RPMI7951 (cell line): ENCODE measurements around the gene MEAK7. TPM values are rescaled to one million over a fixed set of nuclear protein-coding genes. Genes with fewer than 3 reads are reported as not detected.

Source experiments
- DNase-seq: peaks from one replicate; pipeline ENCODE4 v3.0.0-alpha.2; 2012; ENCODE audit warnings: low read depth
- total RNA-seq: library from RNA; depleted of rRNA; stranded (reverse); fragments of >200 nt; shearing (Covaris generic); gene quantifications from 2 replicates; pipeline ENCODE4 v1.2.3, GENCODE V29; 2014; rRNA removed

The MEAK7 gene
- total RNA-seq, 1 experiment from 2014 or later = 17.4 TPM

DNA sequence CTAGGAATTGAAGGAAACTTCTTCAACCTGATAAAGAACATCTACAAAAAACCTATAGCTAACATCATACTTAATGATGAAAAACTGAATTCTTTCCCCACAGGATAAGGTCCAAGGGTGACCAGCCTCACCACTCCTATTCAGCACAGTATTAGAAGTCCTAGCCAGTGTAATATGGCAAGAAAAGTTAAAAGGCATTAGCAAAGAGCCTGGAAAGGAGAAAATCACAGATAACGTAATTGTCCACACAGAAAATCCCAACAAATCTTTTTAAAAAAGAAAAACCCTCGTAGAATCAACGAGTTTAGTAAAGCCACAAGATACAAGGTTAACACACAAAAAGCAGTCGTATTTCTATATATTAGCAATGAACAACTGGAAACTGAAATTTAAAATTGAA, 37.8 kb downstream of the MEAK7 start:
- no peak for DNase-seq

DNA sequence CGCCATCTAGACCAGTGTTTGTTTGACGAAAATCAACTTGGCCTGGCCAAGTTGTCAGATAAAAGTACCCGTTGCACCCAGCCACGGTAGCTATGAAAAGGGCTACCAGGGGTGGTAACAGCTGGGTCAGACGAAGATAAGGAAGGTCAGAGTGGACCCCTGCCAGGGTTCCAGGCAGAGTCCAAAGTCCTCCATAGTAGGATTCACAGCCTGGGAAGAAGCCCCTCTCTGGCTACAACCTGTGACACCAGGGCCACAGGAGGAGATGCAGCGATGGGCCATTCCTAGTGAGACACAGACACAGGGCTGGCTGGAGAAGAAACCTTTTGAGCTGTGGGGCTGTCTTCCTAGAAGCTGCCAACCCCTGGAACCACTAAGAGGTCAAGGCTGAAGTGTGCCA, 39.3 kb downstream of the MEAK7 start:
- DNase-seq = no peak

DNA sequence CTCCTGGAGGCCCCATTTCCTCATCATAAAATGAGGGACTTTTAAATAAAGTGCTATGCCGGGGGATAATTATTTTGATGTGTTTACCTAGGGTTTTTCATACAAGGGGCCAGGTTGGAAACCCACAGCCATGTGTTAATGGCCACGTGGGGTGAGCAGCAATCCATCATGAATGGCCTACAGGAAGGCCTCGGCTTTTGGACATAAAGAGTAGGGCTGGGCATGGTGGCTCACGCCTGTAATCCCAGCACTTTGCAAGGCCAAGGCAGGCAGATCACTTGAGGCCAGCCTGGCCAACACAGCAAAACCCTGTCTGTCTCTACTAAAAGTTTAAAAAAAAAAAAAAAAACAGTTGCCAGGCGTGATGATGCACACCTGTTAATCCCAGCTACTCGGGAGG, 40.3 kb downstream of the MEAK7 start:
- no peak for DNase-seq

DNA sequence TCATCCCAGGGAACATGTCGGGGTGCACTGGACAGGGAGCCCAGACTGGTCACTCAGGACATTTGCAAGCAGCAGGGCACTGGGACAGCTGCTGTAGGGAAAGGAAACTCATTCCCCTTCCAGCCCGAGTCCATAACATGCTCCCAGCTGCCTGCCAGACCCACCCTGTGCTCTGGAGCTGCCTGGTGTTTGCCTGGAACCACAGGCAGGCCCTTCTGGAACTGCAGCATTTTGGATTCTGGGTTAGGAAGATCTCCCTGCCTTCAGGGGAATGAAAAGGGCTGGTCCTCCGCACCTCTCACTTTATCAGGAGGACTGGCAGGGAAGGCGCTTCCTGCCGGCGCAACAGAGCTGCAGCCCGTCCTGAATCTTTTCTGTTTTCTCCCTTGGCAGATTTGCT, 41.2 kb downstream of the MEAK7 start:
- no peak for DNase-seq

DNA sequence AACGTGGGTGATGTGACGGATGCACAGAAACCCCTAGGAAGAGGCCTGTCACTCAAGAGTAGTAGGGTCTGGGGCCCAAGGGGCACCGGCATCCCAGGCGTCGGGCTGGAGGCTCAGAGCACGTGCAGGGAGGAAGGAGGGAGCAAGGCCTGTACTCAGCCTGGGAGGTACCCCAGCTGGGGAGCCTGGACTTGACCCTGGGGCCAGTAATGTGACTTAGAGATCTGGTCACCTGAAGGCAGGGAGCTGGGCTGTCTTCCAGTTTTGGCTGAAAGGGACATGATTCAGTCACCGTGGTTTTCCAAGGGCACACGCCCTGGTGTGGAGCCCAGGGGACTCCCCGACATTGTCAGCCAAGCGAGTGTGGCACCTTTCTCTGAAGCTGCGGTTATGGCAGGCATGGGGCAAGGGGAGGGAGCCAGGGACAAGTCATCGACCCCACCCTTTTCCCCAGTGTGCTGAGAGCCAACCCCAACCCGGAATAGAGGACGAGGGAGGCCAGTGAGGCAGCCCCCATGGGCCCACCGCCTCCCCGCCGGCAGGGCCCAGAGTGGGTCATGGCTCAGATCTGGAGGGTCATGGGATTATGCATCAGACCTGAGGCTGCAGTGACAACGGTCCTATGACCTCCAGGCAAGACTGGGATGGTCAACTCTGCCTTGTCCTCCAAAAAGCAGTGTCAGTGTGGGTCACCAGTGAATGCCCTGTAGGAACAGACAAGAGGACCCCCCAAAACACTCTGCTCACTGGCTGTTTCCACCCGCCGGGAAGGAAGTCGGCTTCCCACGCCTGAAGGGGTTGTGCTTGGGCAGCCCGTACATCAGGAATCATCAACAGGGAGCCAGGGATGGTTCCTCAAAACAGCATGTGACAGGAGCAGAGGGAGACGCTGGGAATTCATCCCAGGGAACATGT, 41.9 kb downstream of the MEAK7 start:
- peak; percentile 33 for DNase-seq

DNA sequence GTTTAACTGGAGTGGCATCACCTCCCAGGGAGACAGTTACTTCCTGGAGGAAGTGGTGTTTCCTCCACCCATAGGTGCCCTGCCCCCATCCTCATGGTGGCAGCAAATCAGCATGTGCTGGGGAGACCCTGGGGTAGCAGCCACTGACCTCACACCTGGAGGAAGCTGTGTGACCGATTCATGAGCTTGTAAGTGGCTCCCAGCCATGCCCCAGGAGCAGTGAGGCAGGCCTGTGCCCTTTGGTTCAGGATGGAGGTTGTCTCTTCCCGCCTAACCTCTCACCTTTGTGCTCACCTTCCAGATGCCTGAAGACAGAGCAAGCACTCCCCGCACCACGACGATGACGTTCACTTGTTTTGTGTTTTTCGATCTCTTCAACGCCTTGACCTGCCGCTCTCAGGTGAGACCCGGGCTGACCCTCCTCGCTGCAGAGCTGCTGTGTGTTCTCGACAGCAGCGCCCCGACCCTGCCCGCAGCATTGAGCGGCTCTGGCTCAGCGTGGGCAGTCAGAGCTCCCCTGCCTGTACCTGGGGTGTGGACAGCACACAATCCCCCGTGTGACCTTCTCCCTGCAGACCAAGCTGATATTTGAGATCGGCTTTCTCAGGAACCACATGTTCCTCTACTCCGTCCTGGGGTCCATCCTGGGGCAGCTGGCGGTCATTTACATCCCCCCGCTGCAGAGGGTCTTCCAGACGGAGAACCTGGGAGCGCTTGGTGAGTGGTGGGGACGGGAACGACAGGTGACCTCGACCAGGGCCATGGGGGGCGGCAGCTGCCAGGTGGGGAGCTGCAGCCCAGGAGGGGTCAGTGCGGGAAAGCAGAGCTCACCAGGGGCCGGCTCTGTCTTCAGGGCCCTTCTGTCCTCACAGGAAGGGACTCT, 42.8 kb downstream of the MEAK7 start:
- no peak for DNase-seq

DNA sequence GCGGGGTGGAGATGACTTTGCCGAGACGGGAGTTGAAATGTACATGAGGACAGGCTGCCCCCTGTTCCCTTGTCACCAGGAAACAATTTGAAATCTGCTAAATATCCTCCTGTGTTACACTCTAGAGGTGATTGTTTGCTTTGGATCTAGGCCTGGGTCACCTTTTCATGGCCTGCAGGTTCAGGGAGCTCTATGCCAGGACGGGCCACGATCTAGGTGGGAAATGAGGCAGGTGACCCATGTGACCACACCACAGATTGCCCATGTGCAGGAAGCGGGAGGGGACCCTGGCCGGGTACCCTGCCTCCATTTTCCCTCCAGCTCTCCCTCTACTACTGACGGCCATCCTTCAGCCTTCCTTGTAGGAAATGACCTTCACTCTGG, 43.4 kb downstream of the MEAK7 start:
- DNase-seq = no peak

DNA sequence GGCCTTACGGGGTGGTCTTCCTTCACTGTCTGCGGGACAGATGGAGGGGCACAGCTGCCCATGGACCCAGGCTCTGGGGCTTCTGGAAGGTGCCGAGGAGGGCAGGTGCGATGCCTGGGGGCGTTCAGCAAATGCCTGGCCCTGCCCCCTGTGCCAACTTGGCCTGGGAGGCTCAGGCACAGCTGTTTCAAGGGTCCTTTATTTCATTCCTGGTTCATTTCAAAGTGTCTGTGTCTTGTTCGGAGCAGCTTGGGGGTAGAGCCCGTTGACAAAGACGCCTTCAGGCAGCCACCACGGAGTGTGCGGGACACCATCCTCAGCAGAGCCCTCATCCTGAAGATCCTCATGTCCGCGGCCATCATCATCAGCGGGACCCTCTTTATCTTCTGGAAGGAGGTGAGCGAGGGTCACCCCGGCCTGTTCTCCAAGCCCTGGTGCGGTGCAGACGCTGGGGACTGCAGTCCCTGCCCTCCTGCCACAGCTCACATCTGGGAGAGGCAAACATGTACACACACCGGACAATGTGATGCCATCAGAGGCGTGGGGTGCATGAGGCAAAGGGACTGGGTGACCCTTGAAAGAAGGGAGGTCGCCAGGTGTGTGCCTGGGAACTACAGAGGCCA, 43.9 kb downstream of the MEAK7 start:
- DNase-seq = no peak

DNA sequence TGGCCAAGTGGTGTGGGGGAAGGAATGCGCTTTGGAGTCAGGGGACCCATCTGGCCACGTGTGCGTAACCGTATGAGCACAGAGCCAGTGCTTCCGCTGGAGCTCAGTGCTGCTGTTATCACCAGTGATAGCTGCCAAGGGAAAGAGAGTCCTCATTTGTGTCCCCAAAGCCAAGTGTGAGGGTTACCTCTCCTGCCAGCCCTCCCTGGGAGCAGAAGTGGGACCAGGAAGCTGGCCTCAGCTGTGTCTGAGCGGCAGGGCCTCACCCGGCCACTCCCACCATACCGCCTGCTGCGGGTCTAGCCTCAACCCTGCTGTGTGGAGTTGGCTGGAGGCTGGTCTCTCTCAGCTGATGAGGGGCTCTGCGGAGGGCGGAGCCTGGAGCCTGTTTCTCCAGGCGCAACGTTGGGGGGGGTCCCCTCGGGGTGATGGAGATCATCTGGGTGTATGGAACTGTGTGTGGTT, 44.5 kb downstream of the MEAK7 start:
- DNase-seq = no peak

DNA sequence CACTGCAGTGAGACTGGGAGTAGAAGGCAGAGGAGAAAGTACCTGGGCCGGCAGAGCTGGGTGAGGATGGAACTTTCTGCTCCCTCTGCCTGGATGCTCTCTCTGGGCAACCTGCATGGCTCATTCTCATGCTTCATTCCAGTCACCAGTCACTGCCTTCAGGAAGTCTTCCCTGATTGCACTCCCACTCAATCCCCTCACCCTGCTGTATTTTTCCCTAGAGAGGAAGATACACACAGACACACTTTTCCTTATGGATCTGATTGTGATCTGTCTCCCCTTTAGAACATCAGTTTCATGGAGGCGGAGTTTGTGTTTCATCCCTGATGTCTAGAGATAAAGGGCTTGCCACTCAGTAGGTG, 44.9 kb downstream of the MEAK7 start:
- DNase-seq = no peak

DNA sequence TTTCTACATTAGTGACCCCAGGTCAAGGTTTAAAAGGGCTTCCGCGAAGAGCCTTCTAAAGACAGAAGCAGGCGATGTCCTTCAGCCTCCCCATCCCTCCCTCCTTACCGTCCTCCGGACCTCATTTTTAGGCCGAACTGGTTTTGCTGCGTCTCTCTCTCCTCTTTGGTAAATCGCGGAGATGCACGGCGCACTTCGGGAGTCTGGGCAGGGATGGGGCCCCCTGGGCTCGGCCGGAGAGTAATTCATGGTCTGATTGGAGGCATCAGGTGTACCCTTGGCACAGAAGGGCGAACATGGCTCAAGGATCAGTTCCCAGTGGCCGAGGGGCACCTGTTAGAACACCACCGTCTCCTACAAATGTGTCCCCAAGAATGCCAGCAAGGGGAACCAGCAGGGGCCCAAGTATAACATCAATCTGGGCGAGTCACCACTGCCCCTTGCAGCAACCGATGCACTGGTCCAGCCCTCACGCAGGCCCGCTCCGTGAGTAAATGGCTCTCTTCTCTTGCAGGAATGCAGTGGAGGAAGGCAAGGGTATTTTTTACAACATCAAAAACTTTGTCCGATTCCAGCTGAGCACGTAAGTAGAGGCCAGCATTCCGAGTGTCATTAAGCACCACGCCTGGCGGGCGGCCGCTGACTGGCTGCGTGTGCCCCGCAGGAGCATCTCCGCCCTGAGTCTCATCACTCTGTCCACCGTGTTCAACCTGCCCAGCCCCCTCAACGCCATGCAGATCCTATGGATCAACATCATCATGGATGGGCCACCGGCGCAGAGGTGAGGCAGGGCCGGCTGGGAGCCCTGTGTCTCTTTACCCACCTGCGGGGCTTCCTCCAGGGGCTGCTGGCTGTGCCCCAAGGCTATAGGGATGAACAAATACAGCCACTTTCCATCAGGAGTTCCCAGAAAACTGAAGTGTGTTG, 45.6 kb downstream of the MEAK7 start:
- no peak for DNase-seq

DNA sequence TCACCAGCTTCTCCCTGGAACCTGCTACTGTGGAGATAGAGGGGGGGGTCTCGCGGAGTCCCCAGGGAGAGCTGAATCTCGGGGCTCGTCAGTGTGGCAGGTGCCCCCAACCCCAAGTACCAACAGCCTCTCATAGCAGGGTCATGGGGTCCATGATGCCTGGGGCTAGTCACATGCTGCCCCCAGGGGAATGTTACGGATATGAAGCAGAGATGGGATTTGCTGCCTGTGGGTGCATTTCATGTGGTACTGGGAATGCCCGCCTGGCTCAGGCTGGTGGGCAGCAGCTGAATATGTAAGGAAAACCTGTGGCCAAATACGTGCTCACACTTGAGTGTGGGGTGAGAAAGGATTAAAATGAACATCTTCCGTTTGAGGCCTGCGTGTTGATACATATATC, 49.4 kb downstream of the MEAK7 start:
- no peak for DNase-seq

Other genes with a start within 250 kb of the MEAK7 start
- gene WFDC1, start 209.8 kb downstream of the MEAK7 start, total RNA-seq = not detected in 2 replicates
- gene ATP2C2, start 136.1 kb downstream of the MEAK7 start, total RNA-seq = not detected in 2 replicates
- 168 and 172 TPM in 2 replicates for gene COTL1, start 113.4 kb upstream of the MEAK7 start, total RNA-seq
- 28.4 and 39.2 TPM in 2 replicates for gene KLHL36, start 143.9 kb upstream of the MEAK7 start, total RNA-seq
- gene USP10, start 195.3 kb upstream of the MEAK7 start, total RNA-seq = 51.1 and 54.6 TPM in 2 replicates